Measurements from ENCODE around the gene NACC2. TPM values are rescaled to one million over a fixed set of nuclear protein-coding genes. Genes with fewer than 3 reads are reported as not detected.

NACC2 gene
- polyA plus RNA-seq, 1 of the 3 experiments (the other 2 are of a cell fraction) = 22.1 TPM

DNA sequence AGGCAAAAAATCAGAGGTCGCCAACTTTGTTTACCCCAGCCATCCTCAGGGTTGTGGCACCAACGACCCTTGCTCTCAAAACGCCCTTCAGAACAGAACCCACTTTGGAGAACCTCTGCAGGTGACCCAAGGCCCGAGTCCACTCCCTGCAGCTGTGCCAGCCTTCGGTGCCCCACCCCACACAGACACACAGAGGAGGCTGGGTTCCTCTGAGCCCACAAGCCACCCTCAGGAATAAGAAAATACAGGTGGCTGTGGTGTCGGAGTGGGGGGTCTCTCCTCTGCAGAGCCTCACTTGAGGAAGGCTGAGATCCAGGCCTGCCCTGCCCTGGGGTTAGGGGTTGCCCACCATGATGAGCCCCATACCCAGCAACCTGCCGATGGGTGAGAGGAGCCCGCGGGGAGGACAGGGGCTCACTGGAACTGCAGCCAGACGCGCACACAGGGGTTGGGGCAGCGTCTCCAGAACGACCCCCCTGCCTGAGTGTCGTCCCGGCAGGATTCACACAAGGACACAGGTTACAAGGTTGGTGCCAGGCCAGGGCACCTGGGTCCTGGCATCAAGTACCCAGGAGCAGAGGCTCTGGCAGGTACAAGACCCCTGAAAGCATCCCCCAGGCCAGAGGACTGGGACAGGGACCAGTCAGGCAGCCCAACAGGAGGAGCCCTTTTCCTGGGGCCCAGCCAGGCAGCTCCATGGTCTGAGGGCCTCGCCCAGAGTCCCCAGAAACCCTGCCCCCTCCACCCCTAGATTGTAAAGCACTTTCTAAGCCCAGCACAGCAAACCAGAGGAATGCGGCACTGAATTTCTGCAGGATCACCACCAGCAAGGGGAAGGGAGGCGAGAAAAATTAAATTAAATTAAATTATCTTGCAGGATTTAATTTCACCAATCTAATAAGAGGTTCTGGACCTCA is 40.0 kb downstream of the NACC2 start:
- Histone ChIP-seq H3K9ac (no peak overlapping the region), H3K79me2 (ENCODE audit: insufficient read depth) (peaks cover 71% of the 10 kb centered on the region), H3K27ac (ENCODE audit: low read depth in 2 of 2, low read length in 1 of 2) (no peak overlapping the region), H3K4me2 (peak overlapping the region; percentile 99; the same call in 1 of the 2 replicates), H4K20me1 (ENCODE audit: insufficient read depth) (peaks cover 33% of the 10 kb centered on the region), H3F3A (replicated peaks; ENCODE audit: insufficient read depth) (peaks cover 21% of the 10 kb centered on the region), H3K4me1 (ENCODE audit: control insufficient read depth in 1 of 2, insufficient read depth in 2 of 2, low read depth in 1 of 2, low read length in 1 of 2) (peaks cover 32 to 45% of the 10 kb centered on the region in 2 experiments; a peak in 3 of 4 replicates), H3K27me3 (ENCODE audit: insufficient read depth) (no peaks in the 10 kb centered on the region), H2AFZ (ENCODE audit: low read depth) (no peak overlapping the region), H3K9me3 (no peaks in the 10 kb centered on the region), H3K4me3 (ENCODE audit: low read depth in 2 of 2, low read length in 1 of 2) (no peak overlapping the region), H3K9me2 (no peaks in the 10 kb centered on the region), H3K36me3 (replicated peaks in 1 of 2; ENCODE audit: control insufficient read depth in 1 of 2, insufficient read depth in 2 of 2, low read length in 1 of 2) (no peaks in the 10 kb centered on the region)
- ChIA-PET CTCF (interaction anchor here (1.7 to 4.0 kb wide), 2 partner anchors 35 to 87 kb away, joined by 4 to 25 read pairs; no protein-coding TSS in a partner anchor), POLR2A (no interaction called here)
- 96% methylated on average over 7 of the region's 18 CpGs for WGBS (ENCODE audit: low lambda C conversion rate)
- TF ChIP-seq, protein P1, sequence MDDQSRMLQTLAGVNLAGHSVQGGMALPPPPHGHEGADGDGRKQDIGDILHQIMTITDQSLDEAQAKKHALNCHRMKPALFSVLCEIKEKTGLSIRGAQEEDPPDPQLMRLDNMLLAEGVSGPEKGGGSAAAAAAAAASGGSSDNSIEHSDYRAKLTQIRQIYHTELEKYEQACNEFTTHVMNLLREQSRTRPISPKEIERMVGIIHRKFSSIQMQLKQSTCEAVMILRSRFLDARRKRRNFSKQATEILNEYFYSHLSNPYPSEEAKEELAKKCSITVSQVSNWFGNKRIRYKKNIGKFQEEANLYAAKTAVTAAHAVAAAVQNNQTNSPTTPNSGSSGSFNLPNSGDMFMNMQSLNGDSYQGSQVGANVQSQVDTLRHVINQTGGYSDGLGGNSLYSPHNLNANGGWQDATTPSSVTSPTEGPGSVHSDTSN (IDR thresholded peaks at IDR 0.05) = no peak
- no peak for TF ChIP-seq CHD2 (IDR thresholded peaks at IDR 0.05; ENCODE audit: low read length, partially characterized antibody)
- DNase-seq = no peak

DNA sequence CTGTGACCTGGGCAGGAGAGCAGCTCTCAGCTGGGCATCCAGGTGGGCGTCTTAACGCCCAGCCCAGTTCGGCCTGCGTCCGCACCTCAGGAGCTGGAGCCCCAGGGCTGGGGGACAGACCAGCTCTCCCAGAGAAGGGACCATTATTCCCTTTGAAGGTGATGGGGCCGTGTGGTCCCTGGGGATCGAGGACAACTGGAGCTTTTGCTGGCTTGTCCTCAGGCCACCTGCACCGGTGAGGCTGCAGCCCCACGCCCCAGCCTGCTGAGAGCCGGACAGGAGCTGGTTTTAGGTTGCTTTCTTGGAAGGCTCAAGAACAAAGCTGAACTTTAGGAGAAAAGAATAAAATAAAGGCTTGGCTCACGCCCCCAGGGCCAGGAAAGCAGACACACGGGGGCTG is 40.9 kb downstream of the NACC2 start:
- Histone ChIP-seq H3K9ac (no peak overlapping the region), H4K20me1 (ENCODE audit: insufficient read depth) (peaks cover 28% of the 10 kb centered on the region), H3F3A (replicated peaks; ENCODE audit: insufficient read depth) (peaks cover 21% of the 10 kb centered on the region), H3K4me3 (ENCODE audit: low read depth in 2 of 2, low read length in 1 of 2) (no peak overlapping the region), H3K9me2 (no peaks in the 10 kb centered on the region), H3K27me3 (ENCODE audit: insufficient read depth) (no peaks in the 10 kb centered on the region), H3K79me2 (ENCODE audit: insufficient read depth) (peaks cover 73% of the 10 kb centered on the region), H3K27ac (ENCODE audit: low read depth in 2 of 2, low read length in 1 of 2) (peak overlapping the region in 1 of 2 experiments; percentile 88; a peak in 1 of 4 replicates), H3K9me3 (no peaks in the 10 kb centered on the region), H3K4me2 (peak overlapping the region; percentile 99), H3K4me1 (ENCODE audit: control insufficient read depth in 1 of 2, insufficient read depth in 2 of 2, low read depth in 1 of 2, low read length in 1 of 2) (peaks cover 26 to 36% of the 10 kb centered on the region in 2 experiments; a peak in 3 of 4 replicates), H2AFZ (ENCODE audit: low read depth) (no peak overlapping the region), H3K36me3 (replicated peaks in 1 of 2; ENCODE audit: control insufficient read depth in 1 of 2, insufficient read depth in 2 of 2, low read length in 1 of 2) (peaks cover 3 to 4% of the 10 kb centered on the region in 2 experiments)
- peak; percentile 16 for DNase-seq
- TF ChIP-seq RAD21 (IDR thresholded peaks at IDR 0.05; ENCODE audit: low read length) (no peak), NRF1 (IDR thresholded peaks at IDR 0.05; ENCODE audit: low read depth, low read length) (no peak), MEF2A (IDR thresholded peaks at IDR 0.05; ENCODE audit: borderline replicate concordance, low read depth) (no peak), TEAD4 (IDR thresholded peaks at IDR 0.05; ENCODE audit: borderline replicate concordance, insufficient read depth) (no peak), SMC3 (IDR thresholded peaks at IDR 0.05; ENCODE audit: low read depth, low read length) (no peak), RXRA (IDR thresholded peaks at IDR 0.05; ENCODE audit: borderline replicate concordance, low read depth) (no peak), POLR2AphosphoS5 (IDR thresholded peaks at IDR 0.05; ENCODE audit: low read depth, low read length) (no peak), CHD2 (IDR thresholded peaks at IDR 0.05; ENCODE audit: low read length, partially characterized antibody) (no peak), NFIC (IDR thresholded peaks at IDR 0.05; ENCODE audit: borderline replicate concordance) (no peak), GABPA (IDR thresholded peaks at IDR 0.05; ENCODE audit: low read depth) (no peak), RCOR1 (IDR thresholded peaks at IDR 0.05; ENCODE audit: low read length) (no peak), SIN3A (IDR thresholded peaks at IDR 0.05; ENCODE audit: borderline replicate concordance, low read depth, low read length) (no peak)
- TF ChIP-seq, protein P2, sequence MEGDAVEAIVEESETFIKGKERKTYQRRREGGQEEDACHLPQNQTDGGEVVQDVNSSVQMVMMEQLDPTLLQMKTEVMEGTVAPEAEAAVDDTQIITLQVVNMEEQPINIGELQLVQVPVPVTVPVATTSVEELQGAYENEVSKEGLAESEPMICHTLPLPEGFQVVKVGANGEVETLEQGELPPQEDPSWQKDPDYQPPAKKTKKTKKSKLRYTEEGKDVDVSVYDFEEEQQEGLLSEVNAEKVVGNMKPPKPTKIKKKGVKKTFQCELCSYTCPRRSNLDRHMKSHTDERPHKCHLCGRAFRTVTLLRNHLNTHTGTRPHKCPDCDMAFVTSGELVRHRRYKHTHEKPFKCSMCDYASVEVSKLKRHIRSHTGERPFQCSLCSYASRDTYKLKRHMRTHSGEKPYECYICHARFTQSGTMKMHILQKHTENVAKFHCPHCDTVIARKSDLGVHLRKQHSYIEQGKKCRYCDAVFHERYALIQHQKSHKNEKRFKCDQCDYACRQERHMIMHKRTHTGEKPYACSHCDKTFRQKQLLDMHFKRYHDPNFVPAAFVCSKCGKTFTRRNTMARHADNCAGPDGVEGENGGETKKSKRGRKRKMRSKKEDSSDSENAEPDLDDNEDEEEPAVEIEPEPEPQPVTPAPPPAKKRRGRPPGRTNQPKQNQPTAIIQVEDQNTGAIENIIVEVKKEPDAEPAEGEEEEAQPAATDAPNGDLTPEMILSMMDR (IDR thresholded peaks at IDR 0.05) = no peak
- TF ChIP-seq, protein P3, sequence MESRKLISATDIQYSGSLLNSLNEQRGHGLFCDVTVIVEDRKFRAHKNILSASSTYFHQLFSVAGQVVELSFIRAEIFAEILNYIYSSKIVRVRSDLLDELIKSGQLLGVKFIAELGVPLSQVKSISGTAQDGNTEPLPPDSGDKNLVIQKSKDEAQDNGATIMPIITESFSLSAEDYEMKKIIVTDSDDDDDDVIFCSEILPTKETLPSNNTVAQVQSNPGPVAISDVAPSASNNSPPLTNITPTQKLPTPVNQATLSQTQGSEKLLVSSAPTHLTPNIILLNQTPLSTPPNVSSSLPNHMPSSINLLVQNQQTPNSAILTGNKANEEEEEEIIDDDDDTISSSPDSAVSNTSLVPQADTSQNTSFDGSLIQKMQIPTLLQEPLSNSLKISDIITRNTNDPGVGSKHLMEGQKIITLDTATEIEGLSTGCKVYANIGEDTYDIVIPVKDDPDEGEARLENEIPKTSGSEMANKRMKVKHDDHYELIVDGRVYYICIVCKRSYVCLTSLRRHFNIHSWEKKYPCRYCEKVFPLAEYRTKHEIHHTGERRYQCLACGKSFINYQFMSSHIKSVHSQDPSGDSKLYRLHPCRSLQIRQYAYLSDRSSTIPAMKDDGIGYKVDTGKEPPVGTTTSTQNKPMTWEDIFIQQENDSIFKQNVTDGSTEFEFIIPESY (IDR thresholded peaks at IDR 0.05; ENCODE audit: borderline replicate concordance, low read depth) = no peak
- TF ChIP-seq, protein P4, sequence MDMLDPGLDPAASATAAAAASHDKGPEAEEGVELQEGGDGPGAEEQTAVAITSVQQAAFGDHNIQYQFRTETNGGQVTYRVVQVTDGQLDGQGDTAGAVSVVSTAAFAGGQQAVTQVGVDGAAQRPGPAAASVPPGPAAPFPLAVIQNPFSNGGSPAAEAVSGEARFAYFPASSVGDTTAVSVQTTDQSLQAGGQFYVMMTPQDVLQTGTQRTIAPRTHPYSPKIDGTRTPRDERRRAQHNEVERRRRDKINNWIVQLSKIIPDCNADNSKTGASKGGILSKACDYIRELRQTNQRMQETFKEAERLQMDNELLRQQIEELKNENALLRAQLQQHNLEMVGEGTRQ (IDR thresholded peaks at IDR 0.05; ENCODE audit: borderline replicate concordance, low read depth, low read length) = no peak
- CTCF ChIA-PET = interaction anchor here (0.9 to 4.0 kb wide), 4 partner anchors 36 to 86 kb away, joined by 3 to 25 read pairs (median 4); no protein-coding TSS in a partner anchor
- POLR2A ChIA-PET = no interaction called here
- 98% methylated on average over 7 of the region's 12 CpGs for WGBS (ENCODE audit: low lambda C conversion rate)
